Lower leg skin (tissue), 3 donors: ENCODE results near the gene LILRB3.

Experiments used
- POLR2A ChIP-seq, 2 donors: fragments of 450-650 bp; IDR thresholded peaks; one replicate each; pipeline ENCODE4 v1.6.1; 2016 to 2017; ENCODE audit warnings: antibody characterized with exemption in 2 of 2, mild to moderate bottlenecking in 1 of 2, moderate library complexity in 1 of 2
- TF ChIP-seq, protein P1 (sequence below), 3 donors: fragments of 450-650 bp; IDR thresholded peaks; one replicate each; pipeline ENCODE4 v1.5.1; 2016; ENCODE audit warnings: antibody characterized with exemption in 3 of 3, mild to moderate bottlenecking in 3 of 3, moderate library complexity in 2 of 3

DNA sequence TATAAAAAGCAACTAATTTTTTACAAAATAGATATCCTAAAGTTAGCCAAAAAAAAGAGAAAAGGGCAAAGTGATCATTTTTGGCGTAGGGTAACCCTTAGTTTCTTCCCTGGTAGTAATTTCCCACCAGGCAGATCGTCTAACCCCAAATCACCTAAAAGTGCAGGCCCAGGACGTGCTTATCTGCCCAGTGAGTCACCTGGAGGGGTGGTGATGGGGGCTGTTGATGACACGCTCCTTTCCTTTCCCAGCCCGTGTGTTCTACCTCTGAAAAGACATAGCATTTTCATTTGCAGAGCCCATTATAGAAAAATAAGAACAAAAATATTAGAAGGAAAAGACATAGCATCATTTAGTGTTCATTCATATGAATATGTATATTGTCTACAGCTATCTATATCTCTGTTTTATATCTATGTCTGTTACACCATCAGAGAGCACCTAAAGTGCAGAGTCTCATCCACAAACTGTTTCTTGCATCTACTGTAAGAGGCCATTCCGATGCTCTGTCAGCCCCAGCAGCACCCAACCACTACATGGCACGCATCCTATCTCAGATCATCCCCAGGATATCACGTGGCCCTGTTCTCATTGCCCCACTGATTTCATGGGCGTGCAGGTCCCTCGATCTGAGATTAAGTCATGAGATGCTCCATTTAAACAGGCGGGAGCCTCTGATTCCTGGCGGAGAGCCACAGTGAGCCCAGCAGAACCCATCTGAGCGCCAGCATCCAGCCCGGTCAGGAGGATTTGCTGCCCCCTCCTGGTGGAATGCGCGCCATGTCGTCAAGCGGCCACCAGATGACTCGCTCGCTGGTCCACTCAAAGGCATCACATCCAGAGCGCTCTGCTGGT lies 8.5 kb upstream of the LILRB3 start:
- TF ChIP-seq, protein P1, sequence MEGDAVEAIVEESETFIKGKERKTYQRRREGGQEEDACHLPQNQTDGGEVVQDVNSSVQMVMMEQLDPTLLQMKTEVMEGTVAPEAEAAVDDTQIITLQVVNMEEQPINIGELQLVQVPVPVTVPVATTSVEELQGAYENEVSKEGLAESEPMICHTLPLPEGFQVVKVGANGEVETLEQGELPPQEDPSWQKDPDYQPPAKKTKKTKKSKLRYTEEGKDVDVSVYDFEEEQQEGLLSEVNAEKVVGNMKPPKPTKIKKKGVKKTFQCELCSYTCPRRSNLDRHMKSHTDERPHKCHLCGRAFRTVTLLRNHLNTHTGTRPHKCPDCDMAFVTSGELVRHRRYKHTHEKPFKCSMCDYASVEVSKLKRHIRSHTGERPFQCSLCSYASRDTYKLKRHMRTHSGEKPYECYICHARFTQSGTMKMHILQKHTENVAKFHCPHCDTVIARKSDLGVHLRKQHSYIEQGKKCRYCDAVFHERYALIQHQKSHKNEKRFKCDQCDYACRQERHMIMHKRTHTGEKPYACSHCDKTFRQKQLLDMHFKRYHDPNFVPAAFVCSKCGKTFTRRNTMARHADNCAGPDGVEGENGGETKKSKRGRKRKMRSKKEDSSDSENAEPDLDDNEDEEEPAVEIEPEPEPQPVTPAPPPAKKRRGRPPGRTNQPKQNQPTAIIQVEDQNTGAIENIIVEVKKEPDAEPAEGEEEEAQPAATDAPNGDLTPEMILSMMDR (IDR thresholded peaks at IDR 0.05): peak in 1 of 3 donors; percentile 75
- no peak for TF ChIP-seq POLR2A (IDR thresholded peaks at IDR 0.05)
